ENCODE measurements around the gene NFATC2IP. TPM values are rescaled to one million over a fixed set of nuclear protein-coding genes. Genes with fewer than 3 reads are reported as not detected.

The NFATC2IP gene
- total and polyA plus RNA-seq, 2 of the 13 experiments (the other 11 are each of a cell fraction or from before 2014, with no cell fraction given): 32.1 to 48.5 TPM

GRCh38 chr16:28935924-28936783 is 14.6 kb upstream of the NFATC2IP start:
- Histone ChIP-seq H2AFZ (ENCODE audit: low read length) (peak overlapping the region; percentile 37), H3K79me2 (ENCODE audit: insufficient read depth, low read length) (no peaks in the 10 kb centered on the region), H3K27me3 (ENCODE audit: control insufficient read depth in 1 of 2, insufficient read depth in 2 of 2, low read length in 2 of 2) (no peaks in the 10 kb centered on the region), H3K4me3 (replicated peaks in 1 of 3; ENCODE audit: insufficient read depth in 1 of 3, low read depth in 2 of 3, low read length in 3 of 3) (peak overlapping the region; percentile 28 to 69 (median 40)), H3K36me3 (replicated peaks in 1 of 2; ENCODE audit: control insufficient read depth in 1 of 2, insufficient read depth in 2 of 2, low read length in 2 of 2) (no peaks in the 10 kb centered on the region), H4K20me1 (ENCODE audit: insufficient read depth, low read length) (no peaks in the 10 kb centered on the region), H3K4me1 (ENCODE audit: insufficient read depth, low read length) (peaks cover 63% of the 10 kb centered on the region), H3K4me2 (ENCODE audit: low read depth, low read length) (peak overlapping the region; percentile 73), H3K27ac (ENCODE audit: extremely low read length, insufficient read depth, low read length) (peak overlapping the region; percentile 43), H3K9ac (ENCODE audit: insufficient read depth, low read depth, low read length) (peak overlapping the region; percentile 48), H3K9me3 (ENCODE audit: low read length) (no peaks in the 10 kb centered on the region)
- peak; percentile 93 for ATAC-seq
- ChIA-PET POLR2A (interaction anchor here (0.9 to 4.9 kb wide), 17 partner anchors 8 to 743 kb away, joined by 3 to 60 read pairs (median 6); partner anchors contain the start of genes ATXN2L, NFATC2IP, QPRT and RABEP2), CTCF (ENCODE audit: low intra/inter-chr PET ratio, low total read pairs) (interaction anchor here (1.7 kb wide), 1 partner anchor 10 kb away, joined by 7 read pairs; no protein-coding TSS in a partner anchor)
- peak; percentile 88 for DNase-seq (ENCODE audit: low spot score)
- peak; percentile 79 for FAIRE-seq
- in situ Hi-C loops (cut with HindIII; ENCODE audit: extremely low pct_ligation_motif_present, low pct_unique_long_range_greater_than_20kb) (loop anchor here (5.0 kb wide), 1 partner anchor 69 kb away; no protein-coding TSS in a partner anchor), intact Hi-C loops (cut with micrococcal nuclease; ENCODE audit: unreplicated experiment) (loop anchor here (2.0 to 5.0 kb wide), 2 partner anchors 13 to 114 kb away; partner anchors contain the start of gene ATXN2L)
- TSS peak; percentile 55 for BruUV-seq (replicated peaks)
- WGBS (ENCODE audit: low lambda C conversion rate): 15% methylated on average over 36 of the region's 36 CpGs
- TF ChIP-seq PBX2 (CRISPR knock-in tag; IDR thresholded peaks at IDR 0.05) (no peak), NR2F2 (IDR thresholded peaks at IDR 0.05; ENCODE audit: borderline replicate concordance, low read depth) (0 out of 2 replicates have a peak, but pooled peaks have one; percentile 18), NFIC (IDR thresholded peaks at IDR 0.05; ENCODE audit: low read length) (no peak), GMEB2 (CRISPR knock-in tag; IDR thresholded peaks at IDR 0.05; ENCODE audit: low read depth) (no peak), DNMT1 (CRISPR knock-in tag; IDR thresholded peaks at IDR 0.05) (no peak), GABPA (IDR thresholded peaks at IDR 0.05; ENCODE audit: low read depth, low read length) (no peak), GABPA (CRISPR knock-in tag; IDR thresholded peaks at IDR 0.05; ENCODE audit: low read depth) (peak; percentile 69), PATZ1 (CRISPR knock-in tag; IDR thresholded peaks at IDR 0.05) (peak; percentile 6; the same call in 1 of the 2 replicates), ZNF207 (IDR thresholded peaks at IDR 0.05; ENCODE audit: borderline replicate concordance) (no peak), KDM3A (CRISPR knock-in tag; IDR thresholded peaks at IDR 0.05; ENCODE audit: low read depth) (no peak), HDAC2 (CRISPR knock-in tag; IDR thresholded peaks at IDR 0.05) (no peak), GPN1 (CRISPR knock-in tag; IDR thresholded peaks at IDR 0.05; ENCODE audit: borderline replicate concordance) (no peak; the same call in 1 of the 2 replicates), ZNF274 (CRISPR knock-in tag; IDR thresholded peaks at IDR 0.05) (no peak; the same call in 1 of the 2 replicates), ZFP1 (CRISPR knock-in tag; IDR thresholded peaks at IDR 0.05) (no peak), PREB (CRISPR knock-in tag; IDR thresholded peaks at IDR 0.05) (no peak), ZNF768 (CRISPR knock-in tag; IDR thresholded peaks at IDR 0.05) (no peak), RORA (CRISPR knock-in tag; IDR thresholded peaks at IDR 0.05) (no peak), PRMT3 (CRISPR knock-in tag; IDR thresholded peaks at IDR 0.05; ENCODE audit: borderline replicate concordance, low read depth) (no peak), ZNF253 (CRISPR knock-in tag; IDR thresholded peaks at IDR 0.05; ENCODE audit: borderline replicate concordance) (0 out of 2 replicates have a peak, but pooled peaks have one; percentile 38)

Data from HepG2 (cell line).